Choroid plexus epithelial cell (primary cell): ENCODE data around the gene COL11A2.

Experiments
- DNase-seq: peaks from one replicate; pipeline ENCODE4 v3.0.0-alpha.2; 2010; ENCODE audit warnings: low read depth
- H3K4me3 ChIP-seq: 2 replicates; pipeline ENCODE4 v1.5.1; 2011; ENCODE audit warnings: low read depth, mild to moderate bottlenecking, control low read depth, low read length, moderate library complexity
- CTCF ChIP-seq: conservative IDR thresholded peaks from 2 replicates; pipeline ENCODE4 v1.5.1; 2011; ENCODE audit warnings: low read depth, mild to moderate bottlenecking, control low read depth, inconsistent platforms, low read length, moderate library complexity

The COL11A2 gene

GRCh38 chr6:33170176-33171015 is 21.9 kb downstream of the COL11A2 start:
- H3K4me3 ChIP-seq: no peak overlapping the region
- DNase-seq: no peak
- TF ChIP-seq CTCF: no peak

- TF ChIP-seq CTCF: no peak
- DNase-seq: no peak
- H3K4me3 ChIP-seq: no peak overlapping the region
Measured at GRCh38 chr6:33169291-33170175, 22.7 kb downstream of the COL11A2 start.

- no peak overlapping the region for H3K4me3 ChIP-seq
- no peak for DNase-seq
- TF ChIP-seq CTCF: no peak
Measured at GRCh38 chr6:33168639-33169038, 23.6 kb downstream of the COL11A2 start.

- H3K4me3 ChIP-seq: no peak overlapping the region
- TF ChIP-seq CTCF: no peak
- DNase-seq: no peak
Measured at GRCh38 chr6:33168284-33168601, 24.0 kb downstream of the COL11A2 start.

GRCh38 chr6:33167374-33168283 is 24.6 kb downstream of the COL11A2 start:
- no peak overlapping the region for H3K4me3 ChIP-seq
- no peak for DNase-seq
- no peak for TF ChIP-seq CTCF

GRCh38 chr6:33166811-33167210 is 25.5 kb downstream of the COL11A2 start:
- no peak overlapping the region for H3K4me3 ChIP-seq
- no peak for TF ChIP-seq CTCF

More at GRCh38 chr6:33166811-33167210, 25.5 kb downstream of the COL11A2 start:
- DNase-seq: no peak
